Tibial nerve (tissue), 3 donors: ENCODE measurements around the gene CCDC9.

Experiments used
- CTCF ChIP-seq, 5 experiments: fragments of 200-600 bp in 3 of 5; fragments of 450-650 bp in 2 of 5; sonication (generic) in 3 of 5; IDR thresholded peaks; one replicate each; pipeline ENCODE4 v1.5.1; 2016 to 2019; ENCODE audit warnings: antibody characterized with exemption in 5 of 5, mild to moderate bottlenecking in 3 of 5, moderate library complexity in 2 of 5
- POLR2A ChIP-seq, 2 donors: fragments of 450-650 bp; IDR thresholded peaks; one replicate each; pipeline ENCODE4 v1.6.1; 2017; ENCODE audit warnings: antibody characterized with exemption in 2 of 2, mild to moderate bottlenecking in 2 of 2, moderate library complexity in 2 of 2

GRCh38 chr19:47310323-47310722 lies 54.0 kb downstream of the CCDC9 start:
- TF ChIP-seq POLR2A (IDR thresholded peaks at IDR 0.05), result no peak
- no peak for TF ChIP-seq CTCF (IDR thresholded peaks at IDR 0.05)
